HG03159 (cell line): ENCODE measurements around the gene XPNPEP2.
"Not testable (repeated sequence)": the region's sequence is repeated elsewhere in the genome, so short reads cannot be mapped to it uniquely, and the experiment has no call there.

Experiments used
- ATAC-seq: cut with Tn5 transposase; IDR thresholded peaks from one replicate; pipeline ENCODE4 v1.9.1; 2021; ENCODE audit warnings: mild to moderate bottlenecking, moderate library complexity; ENCODE audit not compliant: unreplicated experiment

The XPNPEP2 gene

DNA sequence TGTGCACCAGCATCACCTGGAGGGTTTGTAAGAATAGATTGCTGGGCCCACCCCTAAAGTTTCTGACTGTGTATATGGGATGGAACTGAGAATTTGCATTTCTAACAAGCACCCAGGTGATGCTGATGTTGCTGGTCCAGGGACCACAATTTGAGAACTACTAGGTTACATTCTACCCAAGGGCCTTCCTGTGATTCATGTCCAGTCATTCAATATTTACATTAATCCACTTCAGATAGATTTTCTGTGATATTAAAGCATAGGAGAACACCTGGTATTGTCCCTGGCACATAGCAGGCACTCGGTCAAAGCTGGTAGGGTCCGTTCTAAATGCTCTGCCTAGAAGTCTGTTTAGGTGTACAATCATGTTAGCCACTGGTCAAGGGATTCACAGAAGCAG lies 19.5 kb upstream of the XPNPEP2 start:
- no peak for ATAC-seq

DNA sequence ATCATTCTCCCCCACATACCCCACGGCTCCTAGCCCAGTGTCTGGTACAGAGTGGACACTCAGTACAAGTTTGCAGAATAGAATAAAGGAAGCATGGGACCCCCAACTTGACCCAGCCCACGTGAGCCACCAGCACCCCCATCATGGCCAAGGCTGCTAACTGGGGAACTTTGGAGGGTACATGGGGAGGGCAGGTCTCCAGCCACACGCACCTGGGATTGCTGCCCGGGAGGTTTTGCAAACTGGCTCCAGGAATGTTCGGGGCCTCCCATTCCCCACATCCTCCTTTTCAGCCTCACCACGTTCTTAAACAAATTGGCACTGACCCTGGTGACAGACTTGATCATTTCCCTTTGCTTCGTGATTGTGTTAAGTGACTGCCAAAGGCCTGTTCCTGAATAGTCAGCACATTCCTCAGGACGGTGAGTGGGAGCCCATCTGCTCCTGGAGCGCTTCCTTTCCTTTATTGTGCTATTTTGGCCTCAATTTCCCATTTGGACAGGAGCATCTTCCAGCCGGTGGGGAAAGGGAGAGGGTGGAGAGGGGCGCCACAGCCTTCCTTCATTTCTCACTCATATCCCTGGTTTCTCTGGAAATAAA lies 18.7 kb upstream of the XPNPEP2 start:
- no peak for ATAC-seq

DNA sequence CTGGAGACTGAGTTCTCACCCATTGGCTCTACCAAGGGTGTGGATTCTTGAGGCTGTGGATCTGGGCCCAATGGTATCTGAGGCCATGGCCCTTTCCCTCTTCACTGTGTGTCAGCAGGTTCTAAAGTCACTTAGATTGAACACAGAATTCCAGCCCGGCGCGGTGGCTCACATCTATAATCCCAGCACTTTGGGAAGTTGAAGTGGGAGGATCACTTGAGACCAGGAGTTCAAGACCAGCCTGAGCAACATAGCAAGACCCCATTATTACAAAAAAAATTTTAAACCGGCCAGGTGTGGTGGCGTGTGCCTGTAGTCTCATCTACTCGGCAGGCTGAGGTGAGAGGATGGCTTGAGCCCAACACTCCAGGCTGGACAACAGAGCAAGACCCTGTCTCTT lies 18.0 kb upstream of the XPNPEP2 start:
- no peak for ATAC-seq

DNA sequence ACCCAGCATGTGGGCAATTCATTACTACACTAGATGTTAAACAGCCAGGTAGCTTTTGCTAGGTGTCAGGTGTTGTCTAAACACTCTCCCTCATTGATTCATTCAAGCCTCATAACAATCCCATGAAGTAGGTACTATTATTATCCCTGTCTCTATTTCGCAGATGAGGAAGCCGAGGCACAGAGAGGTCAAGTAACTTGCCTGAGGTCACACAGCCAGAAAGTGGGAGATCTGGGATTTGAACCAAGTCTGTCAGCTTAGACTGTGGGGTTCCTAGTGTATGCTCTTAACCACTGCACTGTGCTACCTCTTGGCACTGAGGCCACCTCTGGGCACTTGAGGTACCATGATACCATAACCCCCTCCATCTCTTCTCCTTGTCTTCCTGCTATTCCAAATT lies 17.4 kb upstream of the XPNPEP2 start:
- no peak for ATAC-seq

DNA sequence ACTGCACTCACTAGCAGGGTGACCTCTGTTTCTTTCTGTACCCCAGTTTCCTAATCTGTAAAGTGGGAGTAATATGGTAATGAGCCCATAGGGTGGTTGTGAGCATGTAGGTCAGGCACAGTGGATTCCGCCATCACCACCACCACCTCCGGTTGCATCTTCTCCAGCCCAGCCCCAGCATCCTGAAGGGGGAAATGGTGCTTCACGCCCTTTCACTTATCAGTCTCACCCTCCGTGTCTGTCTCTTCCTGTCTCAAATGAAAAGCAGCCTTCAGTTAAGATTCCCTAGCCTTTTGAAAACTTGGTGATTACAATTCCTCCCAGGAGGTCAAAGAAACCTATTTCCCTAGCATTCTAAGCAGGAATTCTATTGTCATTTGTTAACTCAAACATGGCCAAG lies 16.9 kb upstream of the XPNPEP2 start:
- no peak for ATAC-seq

DNA sequence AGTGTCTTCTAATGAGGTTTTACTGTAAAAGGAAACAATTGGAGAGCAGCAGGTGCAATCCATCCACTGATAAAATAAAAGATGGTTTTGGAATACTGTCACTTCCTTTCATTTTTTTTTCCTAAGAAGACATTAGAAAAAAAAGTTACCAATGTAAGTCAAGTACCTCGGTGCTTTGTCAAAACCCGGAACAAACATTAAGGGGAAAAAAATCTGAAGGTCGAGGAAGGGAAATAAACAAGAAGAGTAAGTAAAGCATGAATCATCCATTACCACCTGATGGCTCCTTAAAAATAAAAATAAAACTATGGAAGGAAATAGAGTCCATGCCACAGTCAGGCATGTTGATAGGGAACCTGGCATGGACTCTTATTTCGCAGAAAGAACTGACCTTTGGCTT lies 15.3 kb upstream of the XPNPEP2 start:
- ATAC-seq, result no peak

DNA sequence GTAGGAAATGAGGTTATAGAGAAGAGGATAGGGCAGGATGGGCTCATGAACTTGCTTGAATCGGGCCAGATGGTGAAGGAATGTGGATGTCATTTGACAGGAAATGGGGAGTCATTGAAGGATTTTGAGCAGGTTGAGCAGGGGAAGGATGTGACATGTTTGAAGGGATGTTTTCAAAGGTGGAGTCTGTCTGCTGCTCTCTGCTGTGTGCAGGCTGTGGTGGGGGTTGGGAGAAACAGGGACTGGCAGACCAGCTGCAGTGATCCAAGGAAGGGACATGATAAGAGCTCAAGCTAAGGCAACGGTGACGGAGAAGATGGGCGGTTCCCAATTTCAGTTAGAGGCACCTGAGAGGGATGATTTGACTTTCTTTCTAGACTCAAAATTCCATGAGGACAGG lies 14.0 kb upstream of the XPNPEP2 start:
- ATAC-seq, result no peak

DNA sequence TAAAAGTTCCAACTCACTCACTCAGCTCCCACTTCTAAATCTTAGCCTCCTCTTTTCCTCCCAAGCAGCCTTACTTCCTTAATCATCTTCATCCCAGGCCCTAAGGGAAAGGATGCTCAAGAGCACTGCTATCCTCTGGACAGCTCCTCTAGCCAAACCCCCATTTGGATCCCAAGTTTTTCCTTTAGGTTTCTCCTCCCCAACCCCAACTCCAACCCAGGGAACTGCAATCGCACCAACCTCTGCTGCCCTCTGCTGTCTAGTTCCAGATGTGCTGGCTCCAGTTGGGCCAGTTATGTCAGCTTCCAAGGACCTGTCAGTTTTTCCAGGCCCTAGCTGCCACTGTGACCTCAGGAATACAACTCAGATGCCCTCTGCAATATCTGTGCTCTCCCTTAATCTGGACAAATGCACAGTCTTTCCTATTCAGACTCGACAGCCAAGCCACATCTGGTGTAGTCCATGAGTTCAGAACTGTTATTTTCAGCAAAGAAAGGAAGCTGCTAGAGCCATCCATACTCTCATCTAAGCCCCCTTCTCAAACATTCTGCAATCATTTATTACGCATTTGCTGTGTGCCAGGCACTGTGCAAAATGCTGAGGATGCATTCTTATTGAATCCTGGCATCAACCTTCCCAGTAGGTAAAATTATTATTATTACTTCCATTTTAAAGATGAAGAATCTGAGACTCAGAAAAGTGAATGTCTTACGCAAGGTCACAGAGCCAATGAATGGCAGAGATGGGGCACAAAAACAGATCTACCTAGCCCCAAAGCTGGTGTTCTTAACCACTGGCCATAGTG lies 12.3 kb upstream of the XPNPEP2 start:
- no peak for ATAC-seq

DNA sequence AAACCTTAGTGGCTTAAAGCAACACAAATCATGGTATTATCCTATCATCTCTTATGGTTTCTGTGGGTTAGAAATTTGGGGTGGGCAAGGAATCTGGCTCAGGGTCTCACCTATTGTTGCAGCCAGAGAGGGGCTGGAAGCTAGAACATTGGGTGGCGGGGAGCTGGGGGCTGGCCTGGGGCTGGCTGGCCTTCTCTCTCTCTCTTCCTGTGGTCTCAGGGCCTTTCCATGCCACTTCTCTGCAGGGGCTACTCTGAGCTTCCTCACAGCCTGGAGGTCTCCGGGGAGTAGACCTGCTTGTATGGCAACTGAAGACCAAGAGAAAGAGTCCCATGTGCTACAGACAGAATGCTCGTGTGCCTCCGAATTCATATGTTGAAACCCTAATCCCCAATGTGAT lies 10.7 kb upstream of the XPNPEP2 start:
- ATAC-seq, result no peak

DNA sequence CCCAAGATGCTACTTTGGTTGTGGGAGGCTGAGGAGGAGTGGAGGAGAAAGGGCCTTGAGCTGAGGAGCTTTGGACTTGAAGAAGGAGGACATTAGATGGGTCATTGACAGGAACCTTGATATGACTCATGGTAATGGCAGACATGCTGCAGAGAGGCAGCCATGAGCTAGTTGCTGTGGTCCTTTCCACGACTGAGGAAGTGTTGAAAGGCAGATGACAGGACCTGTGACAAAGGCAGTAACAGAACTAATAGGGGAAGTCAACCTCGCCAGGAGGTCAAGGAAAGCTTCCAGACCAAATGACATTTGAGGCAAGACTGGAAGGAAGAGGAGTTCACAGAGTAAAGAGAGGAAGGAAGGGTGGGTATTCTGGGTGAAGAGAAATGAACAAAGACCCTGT lies 7.6 kb upstream of the XPNPEP2 start:
- ATAC-seq, result no peak

DNA sequence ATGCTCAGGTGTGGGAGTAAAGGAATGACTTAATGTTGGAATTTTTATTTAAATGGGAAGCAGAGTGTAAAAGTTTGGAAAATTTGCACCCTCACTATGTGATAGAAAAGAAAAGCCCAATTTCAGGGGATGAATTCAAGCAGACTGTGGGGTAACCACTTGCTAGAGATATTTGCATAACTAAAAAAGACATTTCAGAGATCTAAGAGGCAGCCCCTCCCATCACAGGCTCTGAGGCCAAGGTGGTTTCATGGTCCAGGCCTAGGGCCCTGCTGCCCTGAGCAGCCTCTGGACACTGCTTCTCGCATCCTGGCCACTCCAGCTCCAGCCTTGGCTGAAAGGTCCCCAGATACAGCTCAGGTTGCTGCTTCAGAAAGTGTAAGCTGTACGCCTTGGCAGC lies 5.9 kb upstream of the XPNPEP2 start:
- ATAC-seq, result no peak

DNA sequence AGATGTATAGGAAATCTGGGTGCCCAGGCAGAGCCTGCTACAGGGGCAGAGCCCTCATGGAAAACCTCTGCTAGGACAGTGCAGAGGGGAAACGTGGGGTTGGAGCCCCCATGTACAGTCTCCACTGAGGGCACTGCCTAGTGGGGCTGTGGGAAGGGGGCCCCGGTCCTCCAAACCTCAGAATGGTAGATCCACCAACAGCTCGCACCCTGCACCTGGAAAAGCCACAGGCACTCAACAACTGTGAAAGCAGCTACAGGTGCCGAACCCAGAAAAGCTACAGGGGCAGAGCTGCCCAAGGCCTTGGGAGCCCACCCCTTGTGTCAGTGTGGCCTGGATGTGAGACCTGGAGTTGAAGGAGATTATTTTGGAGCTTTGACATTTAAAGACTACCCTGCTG lies 5.4 kb upstream of the XPNPEP2 start:
- no peak for ATAC-seq

DNA sequence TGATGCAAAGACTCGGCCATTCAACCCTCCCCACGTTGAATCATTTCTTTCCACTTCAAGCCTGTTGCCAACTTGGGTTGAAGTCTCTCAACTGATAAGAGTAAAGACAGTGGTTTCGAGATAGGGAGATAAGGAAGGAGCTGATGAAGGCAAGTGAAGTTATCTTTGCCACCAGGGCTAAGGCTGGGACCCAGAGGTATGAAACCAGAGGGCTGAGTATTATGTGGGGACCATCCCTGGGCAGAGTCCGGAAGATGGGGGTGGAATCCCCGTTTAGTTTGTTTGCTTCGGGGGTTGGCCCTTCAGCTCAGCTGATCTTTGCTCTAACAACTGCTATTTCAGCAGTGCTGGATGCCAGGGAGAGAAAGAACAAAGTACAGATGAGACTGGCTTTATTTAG lies 2.3 kb upstream of the XPNPEP2 start:
- ATAC-seq, result no peak

DNA sequence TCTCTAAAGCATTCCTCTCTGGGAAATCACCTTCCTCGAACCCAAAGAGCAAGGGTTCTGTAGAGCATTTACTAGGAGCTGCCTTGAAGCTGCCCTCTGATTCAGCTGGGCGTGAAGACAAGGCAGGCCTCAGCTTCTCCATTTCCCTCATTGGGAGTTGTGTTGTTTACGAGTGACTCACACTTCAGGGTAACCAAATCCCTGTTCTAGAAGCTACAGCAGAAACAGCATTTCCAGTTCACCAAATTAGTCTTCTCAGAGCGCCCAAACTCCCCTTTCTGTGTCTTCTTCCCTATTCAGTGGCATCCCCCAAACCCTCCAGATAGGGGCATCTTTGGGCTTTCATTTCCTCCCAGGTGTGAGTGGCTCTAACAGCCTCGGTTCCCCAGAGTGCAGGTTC lies 863 bp upstream of the XPNPEP2 start:
- no peak for ATAC-seq

DNA sequence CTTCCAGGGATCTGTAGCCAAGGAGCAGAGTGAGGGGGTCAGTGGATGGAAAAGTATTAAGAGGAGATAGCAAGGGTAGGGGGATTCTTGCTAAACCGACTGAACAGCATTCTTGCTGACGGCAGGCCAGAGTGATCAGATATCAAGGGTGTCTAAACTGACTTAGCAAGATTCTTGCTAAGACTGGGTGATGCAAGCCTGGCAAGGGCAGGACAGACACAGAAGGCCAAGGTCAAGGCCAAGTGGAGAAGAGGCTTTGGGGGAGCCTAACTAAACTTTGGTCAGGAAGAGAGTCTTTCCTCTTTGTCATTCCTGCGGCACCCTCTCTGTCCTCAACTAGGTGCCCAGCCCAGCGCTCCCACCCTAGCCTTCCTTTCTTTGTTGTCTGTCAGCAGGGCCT lies 799 bp downstream of the XPNPEP2 start:
- no peak for ATAC-seq

DNA sequence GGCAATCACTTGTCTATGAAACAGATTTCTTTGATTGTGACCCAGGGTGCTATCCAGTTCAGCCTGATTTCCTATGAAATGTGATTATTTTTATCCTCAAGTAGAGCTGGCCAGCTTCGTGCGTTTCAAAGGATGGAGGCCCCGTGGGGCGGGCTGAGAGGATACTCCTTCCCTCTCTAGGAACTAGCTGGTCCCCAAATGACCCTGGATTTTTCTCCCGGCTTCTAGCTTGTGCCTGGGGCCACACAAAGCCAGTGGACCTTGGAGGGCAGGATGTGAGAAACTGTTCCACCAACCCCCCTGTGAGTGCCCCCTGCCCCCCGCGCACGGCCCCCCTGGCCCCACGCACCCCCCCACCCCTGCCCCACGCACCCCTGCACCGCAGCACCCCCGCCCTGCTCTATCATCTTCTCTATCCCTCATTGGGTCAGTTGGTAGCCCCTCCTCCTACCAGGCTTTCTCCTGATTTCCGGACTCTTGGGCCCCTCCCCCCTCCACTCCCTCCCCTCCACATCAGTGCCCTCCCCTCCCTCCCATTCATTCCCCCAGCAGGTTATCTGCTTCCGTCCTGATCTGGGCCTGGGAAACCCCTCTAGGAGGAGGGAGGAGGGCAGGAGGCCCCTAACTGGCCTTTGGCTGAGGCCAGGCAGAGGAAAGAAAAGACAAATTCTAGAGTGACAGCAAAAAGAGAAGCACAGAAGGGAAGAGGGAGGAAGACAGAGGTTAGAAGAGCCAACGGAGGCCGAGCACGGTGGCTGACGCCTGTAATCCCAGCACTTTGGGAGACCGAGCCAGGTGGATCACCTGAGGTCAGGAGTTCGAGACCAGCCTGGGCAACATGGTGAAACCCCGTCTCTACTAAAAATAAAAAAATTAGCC lies 3.3 kb downstream of the XPNPEP2 start:
- no peak for ATAC-seq

DNA sequence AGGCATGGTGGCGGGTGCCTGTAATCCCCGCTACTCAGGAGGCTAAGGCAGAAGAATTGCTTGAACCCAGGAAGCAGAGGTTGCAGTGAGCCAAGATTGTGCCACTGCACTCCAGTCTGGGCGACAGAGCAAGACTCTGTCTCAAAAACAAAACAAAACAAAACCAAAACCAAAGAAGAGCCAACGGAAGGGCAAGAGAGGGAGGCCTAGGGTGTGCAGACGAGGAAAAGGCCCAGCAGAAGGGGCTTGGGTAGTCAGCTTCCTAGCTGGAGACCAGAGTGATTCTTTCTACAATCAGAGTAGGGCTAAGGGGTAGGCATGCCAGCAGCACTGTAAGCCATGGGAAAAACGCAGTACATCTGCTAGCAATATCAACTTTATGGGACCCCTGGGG lies 4.0 kb downstream of the XPNPEP2 start:
- not testable (repeated sequence) for ATAC-seq

DNA sequence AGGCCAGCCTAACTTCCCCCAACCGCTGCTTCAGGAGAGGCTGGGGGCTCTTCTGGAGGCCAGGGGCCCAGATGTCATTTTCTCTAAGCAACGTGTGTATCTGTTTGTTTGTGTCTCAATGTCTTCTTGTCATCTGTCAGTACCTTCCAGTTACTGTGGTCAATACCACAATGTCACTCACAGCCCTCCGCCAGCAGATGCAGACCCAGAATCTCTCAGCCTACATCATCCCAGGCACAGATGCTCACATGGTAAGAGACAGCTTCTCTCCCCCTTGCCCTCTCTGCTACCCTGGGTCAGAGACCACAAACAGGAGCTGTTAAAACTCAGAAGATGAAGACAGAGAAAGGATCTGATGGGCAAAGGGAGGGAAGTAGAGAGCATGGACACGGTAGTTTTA lies 5.0 kb downstream of the XPNPEP2 start:
- ATAC-seq, result no peak

DNA sequence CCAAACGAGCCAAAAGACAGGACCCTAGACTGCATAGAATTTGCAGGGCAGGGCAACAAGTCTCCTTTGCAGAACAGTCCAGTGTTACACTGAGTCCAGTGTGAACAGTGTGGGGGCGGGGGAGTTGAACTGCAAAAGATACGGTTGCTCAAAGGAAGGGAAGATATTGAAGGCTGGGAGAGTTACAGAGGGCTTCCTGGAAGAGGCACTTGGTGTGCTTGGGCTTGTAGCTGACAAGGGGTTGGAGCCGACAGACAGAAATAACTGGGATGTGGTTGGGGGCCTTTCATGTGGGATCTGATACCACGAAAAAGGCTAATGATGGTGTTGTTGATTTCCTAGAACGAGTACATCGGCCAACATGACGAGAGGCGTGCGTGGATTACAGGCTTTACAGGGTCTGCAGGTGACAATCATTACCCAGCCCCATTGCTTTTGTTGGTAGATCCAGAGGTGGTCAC lies 6.1 kb downstream of the XPNPEP2 start:
- ATAC-seq, result no peak

DNA sequence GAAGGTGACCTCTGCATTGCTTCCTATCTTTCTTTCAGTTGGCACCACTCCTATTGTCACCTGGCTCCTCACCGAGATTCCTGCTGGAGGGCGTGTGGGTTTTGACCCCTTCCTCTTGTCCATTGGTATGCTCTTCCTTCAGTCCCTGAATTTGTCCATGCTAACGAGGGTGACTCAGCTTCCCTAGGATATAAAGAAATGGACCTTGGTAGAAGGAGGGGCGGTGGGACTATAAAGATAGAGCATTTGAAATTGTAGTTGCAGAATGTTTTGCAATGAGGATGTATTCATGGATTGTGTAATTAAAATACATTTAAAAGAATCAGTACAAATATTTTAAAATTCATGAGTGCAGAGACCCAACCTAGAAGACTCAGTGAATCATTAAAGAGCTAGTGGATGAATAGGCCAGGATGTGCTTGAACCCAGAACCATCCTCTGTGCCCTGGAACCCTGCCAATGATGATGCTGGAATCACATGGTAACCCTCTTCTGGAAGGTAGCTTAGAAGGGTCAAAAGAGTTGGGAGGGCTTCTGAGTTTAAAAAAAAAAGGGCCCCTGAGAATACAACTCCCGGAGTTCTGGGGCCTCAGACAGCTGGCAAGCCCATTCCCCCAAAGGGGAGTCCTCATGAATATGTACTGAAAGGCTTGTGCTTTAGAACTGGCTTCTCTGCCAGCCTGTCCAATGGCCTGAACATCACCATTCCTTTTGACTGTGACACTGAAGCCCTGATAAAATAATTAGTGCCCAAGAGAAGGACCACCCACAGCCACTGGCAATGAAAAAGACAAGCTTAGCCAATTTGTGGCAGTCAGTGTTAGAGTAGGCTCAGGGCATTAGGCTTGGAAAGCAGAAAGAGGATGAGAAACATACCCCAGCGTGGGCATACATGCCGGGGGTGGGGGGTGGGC lies 8.0 kb downstream of the XPNPEP2 start:
- ATAC-seq, result no peak

DNA sequence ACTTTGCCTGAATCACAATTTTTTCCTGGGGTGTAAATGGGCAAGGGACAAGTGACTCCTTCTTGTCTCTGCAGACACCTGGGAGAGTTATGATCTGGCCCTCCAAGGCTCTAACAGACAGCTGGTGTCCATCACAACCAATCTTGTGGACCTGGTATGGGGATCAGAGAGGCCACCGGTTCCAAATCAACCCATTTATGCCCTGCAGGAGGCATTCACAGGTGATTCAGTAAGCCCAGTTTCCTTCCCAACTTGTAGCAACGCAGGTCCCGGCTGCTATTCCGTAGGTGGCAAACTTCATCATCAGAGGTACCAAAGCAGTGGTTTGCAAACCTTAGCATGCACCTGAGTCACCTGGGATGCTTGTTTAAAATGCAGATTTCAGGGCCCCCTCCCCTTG lies 8.8 kb downstream of the XPNPEP2 start:
- no peak for ATAC-seq
